Loucy (cell line): ENCODE data around the gene SUGP1.

ENCODE experiments used
- H2AFZ ChIP-seq: fragments of 200-600 bp; sonication (generic); 2 replicates; pipeline ENCODE4 v1.6.0; 2016; ENCODE audit warnings: antibody characterized with exemption, mild to moderate bottlenecking, low read length, moderate library complexity
- H3F3A ChIP-seq: fragments of 200-600 bp; 2 replicates; pipeline ENCODE4 v1.6.0; 2016; ENCODE audit warnings: antibody characterized with exemption, low read depth, mild to moderate bottlenecking
- H3K27me3 ChIP-seq: fragments of 200-600 bp; sonication (generic); 2 replicates; pipeline ENCODE4 v1.6.1; 2014; ENCODE audit warnings: low read length, mild to moderate bottlenecking; ENCODE audit not compliant: insufficient read depth, poor library complexity, severe bottlenecking
- H3K36me3 ChIP-seq: fragments of 200-600 bp; sonication (generic); 2 replicates; pipeline ENCODE4 v1.6.1; 2016; ENCODE audit warnings: low read length; ENCODE audit not compliant: insufficient read depth
- H3K4me1 ChIP-seq: fragments of 200-600 bp; sonication (generic); 2 replicates; pipeline ENCODE4 v1.5.1; 2014; ENCODE audit warnings: low read length, mild to moderate bottlenecking; ENCODE audit not compliant: insufficient read depth, poor library complexity, severe bottlenecking
- H3K4me2 ChIP-seq: fragments of 200-600 bp; sonication (generic); 2 replicates; pipeline ENCODE4 v1.6.0; 2014; ENCODE audit warnings: antibody characterized with exemption, low read length, low read depth, mild to moderate bottlenecking; ENCODE audit not compliant: poor library complexity, severe bottlenecking
- H3K4me3 ChIP-seq: fragments of 200-600 bp; sonication (generic); 2 replicates; pipeline ENCODE4 v1.5.1; 2014; ENCODE audit warnings: low read length, mild to moderate bottlenecking, mixed read lengths; ENCODE audit not compliant: poor library complexity, severe bottlenecking
- H3K79me2 ChIP-seq: fragments of 200-600 bp; sonication (generic); 2 replicates; pipeline ENCODE4 v1.6.1; 2014; ENCODE audit warnings: low read length; ENCODE audit not compliant: insufficient read depth
- H3K9ac ChIP-seq: fragments of 200-600 bp; sonication (generic); 2 replicates; pipeline ENCODE4 v1.6.0; 2014; ENCODE audit warnings: mild to moderate bottlenecking, low read depth, low read length, moderate library complexity; ENCODE audit not compliant: poor library complexity, severe bottlenecking
- H3K9me2 ChIP-seq: fragments of 200-600 bp; sonication (generic); replicated peaks from 2 replicates; pipeline ENCODE4 v1.6.1; 2016; ENCODE audit warnings: low read depth, low read length, mixed read lengths
- H3K9me3 ChIP-seq: fragments of 200-600 bp; sonication (generic); 2 replicates; pipeline ENCODE4 v1.6.1; 2014; ENCODE audit warnings: mild to moderate bottlenecking, antibody characterized with exemption, low read length, low read depth; ENCODE audit not compliant: insufficient read depth
- H4K20me1 ChIP-seq: fragments of 200-600 bp; sonication (generic); 2 replicates; pipeline ENCODE4 v1.6.0; 2014; ENCODE audit warnings: antibody characterized with exemption, low read length, mild to moderate bottlenecking; ENCODE audit not compliant: insufficient read depth, poor library complexity, severe bottlenecking
- EZH2phosphoT487 ChIP-seq: fragments of 200-600 bp; IDR thresholded peaks from 2 replicates; pipeline ENCODE4 v1.6.1; 2018; ENCODE audit warnings: antibody characterized with exemption, mild to moderate bottlenecking, moderate library complexity, borderline replicate concordance
- TF ChIP-seq, protein P1 (sequence below): fragments of 200-600 bp; sonication (generic); conservative IDR thresholded peaks from 2 replicates; pipeline ENCODE4 v1.5.1; 2014; ENCODE audit warnings: mild to moderate bottlenecking, antibody characterized with exemption, low read length

Gene SUGP1

DNA sequence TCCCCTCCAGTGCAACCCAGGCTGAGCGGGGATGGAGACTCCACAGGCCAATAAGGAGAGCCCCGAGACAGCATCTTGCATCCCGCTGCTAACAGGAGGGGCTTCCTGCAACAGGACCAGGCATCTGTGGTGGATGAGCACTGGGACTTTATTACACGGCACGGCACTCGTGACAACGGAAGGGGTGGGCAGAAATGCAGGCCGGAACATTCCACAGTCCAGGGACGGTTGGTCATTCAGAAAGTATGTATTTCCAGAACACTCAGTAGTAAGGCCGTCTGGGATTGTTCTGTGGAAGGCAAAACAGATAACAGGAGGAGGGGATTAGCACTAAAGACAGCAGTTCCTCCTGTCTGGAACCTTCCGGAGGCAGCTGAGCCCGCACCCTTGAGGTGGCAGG is 43.9 kb downstream of the SUGP1 start:
- H3K4me1 ChIP-seq: no peaks in the 10 kb centered on the region
- no peak overlapping the region for H3K9ac ChIP-seq
- H4K20me1 ChIP-seq: no peaks in the 10 kb centered on the region
- no peaks in the 10 kb centered on the region for H3K27me3 ChIP-seq
- H3K9me3 ChIP-seq: no peaks in the 10 kb centered on the region
- peaks cover 53% of the 10 kb centered on the region; the same call in 1 of the 2 replicates for H3K36me3 ChIP-seq
- no peak overlapping the region for H3K4me3 ChIP-seq
- H3F3A ChIP-seq: no peaks in the 10 kb centered on the region
- H3K79me2 ChIP-seq: no peaks in the 10 kb centered on the region
- H2AFZ ChIP-seq: no peak overlapping the region
- no peaks in the 10 kb centered on the region for H3K9me2 ChIP-seq
- TF ChIP-seq, protein P1, sequence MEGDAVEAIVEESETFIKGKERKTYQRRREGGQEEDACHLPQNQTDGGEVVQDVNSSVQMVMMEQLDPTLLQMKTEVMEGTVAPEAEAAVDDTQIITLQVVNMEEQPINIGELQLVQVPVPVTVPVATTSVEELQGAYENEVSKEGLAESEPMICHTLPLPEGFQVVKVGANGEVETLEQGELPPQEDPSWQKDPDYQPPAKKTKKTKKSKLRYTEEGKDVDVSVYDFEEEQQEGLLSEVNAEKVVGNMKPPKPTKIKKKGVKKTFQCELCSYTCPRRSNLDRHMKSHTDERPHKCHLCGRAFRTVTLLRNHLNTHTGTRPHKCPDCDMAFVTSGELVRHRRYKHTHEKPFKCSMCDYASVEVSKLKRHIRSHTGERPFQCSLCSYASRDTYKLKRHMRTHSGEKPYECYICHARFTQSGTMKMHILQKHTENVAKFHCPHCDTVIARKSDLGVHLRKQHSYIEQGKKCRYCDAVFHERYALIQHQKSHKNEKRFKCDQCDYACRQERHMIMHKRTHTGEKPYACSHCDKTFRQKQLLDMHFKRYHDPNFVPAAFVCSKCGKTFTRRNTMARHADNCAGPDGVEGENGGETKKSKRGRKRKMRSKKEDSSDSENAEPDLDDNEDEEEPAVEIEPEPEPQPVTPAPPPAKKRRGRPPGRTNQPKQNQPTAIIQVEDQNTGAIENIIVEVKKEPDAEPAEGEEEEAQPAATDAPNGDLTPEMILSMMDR: no peak
- no peak for TF ChIP-seq EZH2phosphoT487
- H3K4me2 ChIP-seq: no peak overlapping the region

DNA sequence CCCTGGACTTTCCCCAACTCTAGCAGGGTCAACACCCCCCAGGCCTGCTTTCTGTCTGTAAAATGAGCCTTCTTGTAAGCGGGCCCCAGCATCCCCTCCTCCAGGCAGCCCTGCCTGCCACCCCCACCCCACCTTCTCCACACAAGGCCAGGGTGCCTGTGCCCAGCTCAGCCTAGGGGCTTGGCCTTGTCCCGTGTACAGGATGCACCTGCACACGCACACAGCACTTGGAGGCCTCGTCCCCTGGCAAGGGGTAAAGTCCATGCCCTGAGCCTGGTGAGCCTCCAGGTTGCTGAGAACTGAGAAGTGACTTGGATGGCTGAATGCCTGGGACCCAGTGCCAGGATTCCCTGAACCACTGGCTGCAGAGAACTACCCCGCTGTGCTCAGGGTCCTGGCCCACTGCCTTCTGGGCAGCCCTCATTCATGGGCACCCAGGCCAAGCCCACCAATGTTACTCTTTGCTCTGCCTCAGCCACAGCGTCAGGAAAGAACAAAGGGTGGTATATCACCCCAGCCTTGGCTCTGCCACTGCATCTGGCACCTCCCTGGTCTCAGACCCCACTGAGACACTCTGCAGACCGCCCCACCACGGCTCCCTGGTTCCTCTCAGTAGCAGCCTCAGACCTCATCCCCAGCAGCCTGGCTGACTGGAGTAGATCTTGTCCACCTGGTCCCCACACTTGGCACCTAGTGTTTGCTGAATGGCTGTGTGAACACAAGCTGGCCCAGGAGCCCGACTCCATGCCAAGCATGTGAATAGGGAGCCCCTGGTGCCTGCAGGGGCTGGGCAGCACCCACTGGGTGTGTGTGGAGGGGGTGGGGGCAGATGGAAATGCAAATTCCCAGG is 45.4 kb downstream of the SUGP1 start:
- Histone ChIP-seq H3K4me2 (no peak overlapping the region), H3K4me3 (no peak overlapping the region)
- TF ChIP-seq, protein P1: no peak

DNA sequence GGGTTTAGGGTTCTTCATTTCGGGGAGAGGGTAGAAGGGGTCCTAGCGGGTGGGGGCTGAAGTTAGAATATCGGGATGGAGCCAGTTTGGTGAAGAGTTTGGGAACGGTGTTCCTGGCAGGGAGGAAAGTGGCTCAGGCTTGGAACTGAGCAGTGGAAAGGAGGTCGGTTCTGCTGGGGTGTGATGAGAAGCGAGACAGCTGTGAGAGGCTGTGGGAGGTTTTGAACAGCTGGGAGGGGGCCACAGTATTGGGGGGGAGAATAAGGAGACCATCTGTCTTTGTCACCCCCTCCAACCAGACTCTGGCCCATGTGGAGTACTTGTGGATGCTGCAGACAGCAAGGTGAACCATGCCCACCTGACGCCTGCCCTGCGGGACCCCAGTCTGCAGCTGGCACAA is 46.2 kb downstream of the SUGP1 start:
- Histone ChIP-seq H4K20me1 (no peaks in the 10 kb centered on the region), H2AFZ (no peak overlapping the region), H3F3A (no peaks in the 10 kb centered on the region), H3K36me3 (peaks cover 36% of the 10 kb centered on the region; the same call in 1 of the 2 replicates), H3K4me1 (no peaks in the 10 kb centered on the region), H3K79me2 (no peaks in the 10 kb centered on the region), H3K9ac (no peak overlapping the region), H3K4me3 (no peak overlapping the region), H3K9me3 (no peaks in the 10 kb centered on the region), H3K27me3 (no peaks in the 10 kb centered on the region), H3K9me2 (no peaks in the 10 kb centered on the region), H3K4me2 (no peak overlapping the region)
- TF ChIP-seq, protein P1: no peak
- TF ChIP-seq EZH2phosphoT487: no peak

More for the DNA sequence above, 45.4 kb downstream of the SUGP1 start:
- no peaks in the 10 kb centered on the region for H3K79me2 ChIP-seq
- no peaks in the 10 kb centered on the region for H3K9me3 ChIP-seq
- no peaks in the 10 kb centered on the region for H4K20me1 ChIP-seq
- H3K36me3 ChIP-seq: peaks cover 41% of the 10 kb centered on the region; the same call in 1 of the 2 replicates
- H3K9me2 ChIP-seq: no peaks in the 10 kb centered on the region
- H3K27me3 ChIP-seq: no peaks in the 10 kb centered on the region
- H2AFZ ChIP-seq: no peak overlapping the region
- H3K4me1 ChIP-seq: no peaks in the 10 kb centered on the region
- H3F3A ChIP-seq: no peaks in the 10 kb centered on the region
- no peak overlapping the region for H3K9ac ChIP-seq
